SU-DHL-6 (cell line): ENCODE measurements around the gene DIRAS3.

Experiments
- EZH2phosphoT487 ChIP-seq: fragments of 200-600 bp; sonication (generic), shearing (Covaris generic); conservative IDR thresholded peaks from 2 replicates; pipeline ENCODE4 v1.6.1; 2018; ENCODE audit warnings: mild to moderate bottlenecking, antibody characterized with exemption, low read length, moderate library complexity, mixed read lengths
- TF ChIP-seq, protein P1 (sequence below): fragments of 200-600 bp; sonication (generic); IDR thresholded peaks from one replicate; pipeline ENCODE4 v1.5.1; 2017; ENCODE audit warnings: antibody characterized with exemption, mild to moderate bottlenecking, low read length, moderate library complexity; ENCODE audit not compliant: insufficient read depth, poor library complexity, severe bottlenecking

DNA sequence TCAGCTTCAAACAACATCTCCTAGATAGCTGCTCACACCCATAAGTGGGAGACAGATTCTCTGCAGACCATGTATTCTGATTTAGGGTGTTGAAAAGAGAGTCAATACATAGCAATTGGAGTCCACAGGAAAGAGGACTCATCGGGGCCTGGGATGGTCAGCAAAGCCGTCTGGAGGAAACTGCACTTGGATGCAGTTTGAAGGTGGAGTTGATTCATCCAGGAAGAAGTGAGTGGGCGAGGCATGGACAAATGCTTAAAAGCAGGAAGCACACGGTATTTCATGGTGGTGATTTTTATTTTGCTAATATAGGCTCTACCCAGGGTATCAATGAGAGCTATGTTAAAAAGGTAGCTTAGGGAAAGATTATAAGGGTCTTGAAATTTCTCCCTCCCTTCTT is 36.8 kb upstream of the DIRAS3 start:
- TF ChIP-seq, protein P1, sequence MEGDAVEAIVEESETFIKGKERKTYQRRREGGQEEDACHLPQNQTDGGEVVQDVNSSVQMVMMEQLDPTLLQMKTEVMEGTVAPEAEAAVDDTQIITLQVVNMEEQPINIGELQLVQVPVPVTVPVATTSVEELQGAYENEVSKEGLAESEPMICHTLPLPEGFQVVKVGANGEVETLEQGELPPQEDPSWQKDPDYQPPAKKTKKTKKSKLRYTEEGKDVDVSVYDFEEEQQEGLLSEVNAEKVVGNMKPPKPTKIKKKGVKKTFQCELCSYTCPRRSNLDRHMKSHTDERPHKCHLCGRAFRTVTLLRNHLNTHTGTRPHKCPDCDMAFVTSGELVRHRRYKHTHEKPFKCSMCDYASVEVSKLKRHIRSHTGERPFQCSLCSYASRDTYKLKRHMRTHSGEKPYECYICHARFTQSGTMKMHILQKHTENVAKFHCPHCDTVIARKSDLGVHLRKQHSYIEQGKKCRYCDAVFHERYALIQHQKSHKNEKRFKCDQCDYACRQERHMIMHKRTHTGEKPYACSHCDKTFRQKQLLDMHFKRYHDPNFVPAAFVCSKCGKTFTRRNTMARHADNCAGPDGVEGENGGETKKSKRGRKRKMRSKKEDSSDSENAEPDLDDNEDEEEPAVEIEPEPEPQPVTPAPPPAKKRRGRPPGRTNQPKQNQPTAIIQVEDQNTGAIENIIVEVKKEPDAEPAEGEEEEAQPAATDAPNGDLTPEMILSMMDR = no peak
- no peak for TF ChIP-seq EZH2phosphoT487
